ENCODE data around the gene MCOLN3.

GRCh38 chr1:84975035-84975434 is 73.3 kb downstream of the MCOLN3 start:
- TF ChIP-seq CTCF (IDR thresholded peaks at IDR 0.05) = no peak
- no peak for TF ChIP-seq POLR2AphosphoS5 (IDR thresholded peaks at IDR 0.05)
- no peak for TF ChIP-seq POLR2A (IDR thresholded peaks at IDR 0.05)

Measured in gastroesophageal sphincter (tissue), 3 donors.